ENCODE results near the gene ANKS3. TPM values are rescaled to one million over a fixed set of nuclear protein-coding genes. Genes with fewer than 3 reads are reported as not detected.

The ANKS3 gene
- total RNA-seq, 4 donors from 2014 or later, result 29.3 to 58.8 (median 51.8) TPM

DNA sequence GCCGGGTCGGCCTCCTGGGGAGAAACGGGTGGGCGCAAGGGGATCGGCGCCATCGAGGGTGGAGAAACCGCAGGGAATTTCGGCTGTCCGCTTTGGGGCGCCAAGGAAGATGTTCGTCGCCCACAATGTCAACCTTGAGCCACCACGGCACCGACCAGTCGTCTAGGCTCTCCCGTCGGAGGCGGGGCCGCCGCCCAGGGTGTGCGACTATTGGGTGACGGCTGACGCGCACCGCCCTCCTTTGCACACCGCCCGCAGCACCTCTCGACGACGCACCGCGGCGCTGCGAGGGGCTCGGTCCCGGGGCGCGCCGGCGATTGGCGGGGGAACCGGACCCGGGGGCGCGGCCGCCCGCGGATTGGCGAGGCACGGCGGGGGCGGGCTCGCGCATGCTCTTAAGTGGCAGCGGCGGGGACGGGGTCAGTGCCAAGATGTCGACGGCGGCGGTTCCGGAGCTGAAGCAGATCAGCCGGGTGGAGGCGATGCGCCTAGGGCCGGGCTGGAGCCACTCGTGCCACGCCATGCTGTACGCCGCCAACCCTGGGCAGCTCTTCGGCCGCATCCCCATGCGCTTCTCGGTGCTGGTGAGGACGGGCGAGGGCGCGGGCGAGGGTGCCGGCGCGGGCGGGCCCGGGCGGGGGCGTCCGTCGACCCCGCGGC is 40.6 kb downstream of the ANKS3 start, which contains the start of gene NUDT16L1:
NUDT16L1 (plus strand) TSS at position 267 of the 660 bp plus-strand sequence; CDS start at position 432, 165 bp downstream.
- Histone ChIP-seq H3K27me3 (no peaks in the 10 kb centered on the region), H3K9me3 (no peaks in the 10 kb centered on the region), H3K27ac (peak within 1 kb of the TSS; percentile 60 to 93 (median 87)), H3K4me3 (peak within 1 kb of the TSS; percentile 86 to 98 (median 92)), H3K4me1 (peaks cover 0 to 47% (median 13%) of the 10 kb centered on the region in 4 donors), H3K36me3 (peaks cover 0 to 60% (median 13%) of the 10 kb centered on the region in 3 donors)
- 0 to 2% methylated on average over 7 to 48 of the region's 91 CpGs for WGBS, 2 donors
- peak; percentile 89 to 93 for DNase-seq (ENCODE audit: low spot score in 2 of 2)
- peak; percentile 42 to 82 (median 71) for TF ChIP-seq CTCF (IDR thresholded peaks at IDR 0.05)
- TF ChIP-seq POLR2A (IDR thresholded peaks at IDR 0.05), result peak in 1 of 2 donors; percentile 73
- peak in 1 of 2 donors; percentile 73 for TF ChIP-seq EP300 (IDR thresholded peaks at IDR 0.05)

DNA sequence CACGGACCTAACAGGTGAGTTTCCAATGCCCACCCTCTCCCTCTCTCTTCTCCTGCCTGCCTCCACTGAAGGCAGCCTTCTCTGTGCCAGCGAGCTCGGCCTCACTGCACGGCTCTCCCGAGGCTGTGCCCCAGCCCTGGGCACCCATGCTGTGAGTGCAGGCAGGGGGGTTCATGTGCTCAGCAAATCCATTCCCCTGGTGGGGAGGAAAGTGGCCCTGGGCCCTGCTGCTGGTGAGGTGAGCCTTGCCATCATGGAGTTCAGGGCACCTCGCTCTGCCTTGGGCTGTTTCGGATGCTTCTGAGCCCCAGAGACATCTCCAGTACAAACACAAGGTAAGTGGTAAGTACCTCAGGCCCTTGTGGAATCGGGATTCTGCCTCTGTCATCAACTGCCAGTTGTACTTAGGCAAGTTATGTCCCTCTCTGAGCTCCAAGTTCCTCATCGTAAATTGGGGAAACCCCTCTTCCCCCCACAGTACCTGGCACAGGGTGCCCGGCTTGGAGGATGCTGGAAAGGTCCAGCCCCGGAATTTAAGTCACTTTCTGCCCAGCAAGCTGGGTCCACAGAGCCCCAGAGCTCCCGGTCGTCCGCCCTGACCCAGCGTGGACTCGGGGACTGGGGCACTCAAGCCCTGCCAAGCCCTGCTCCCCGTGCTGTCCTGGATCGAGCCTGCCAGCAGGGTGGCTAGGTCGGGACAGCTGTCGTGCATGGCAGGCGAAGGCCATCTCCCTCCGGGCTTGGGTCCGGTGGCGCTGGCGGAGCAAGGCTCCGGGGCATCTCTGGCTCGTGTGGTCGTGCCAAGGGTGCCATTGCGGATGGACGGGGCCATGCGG is 41.4 kb downstream of the ANKS3 start:
- Histone ChIP-seq H3K9me3 (no peaks in the 10 kb centered on the region), H3K4me1 (peaks cover 0 to 47% (median 13%) of the 10 kb centered on the region in 4 donors), H3K36me3 (peaks cover 0 to 60% (median 6%) of the 10 kb centered on the region in 3 donors), H3K4me3 (peak overlapping the region; percentile 47 to 98 (median 90)), H3K27ac (peak overlapping the region in 3 of 4 donors; percentile 76 to 93 (median 89)), H3K27me3 (no peaks in the 10 kb centered on the region)
- DNase-seq (ENCODE audit: low spot score in 2 of 2), result no peak
- TF ChIP-seq CTCF (IDR thresholded peaks at IDR 0.05) (no peak), EP300 (IDR thresholded peaks at IDR 0.05) (no peak), POLR2A (IDR thresholded peaks at IDR 0.05) (no peak)
- WGBS, 2 donors, result 25 to 39% methylated on average over 18 to 23 of the region's 31 CpGs

DNA sequence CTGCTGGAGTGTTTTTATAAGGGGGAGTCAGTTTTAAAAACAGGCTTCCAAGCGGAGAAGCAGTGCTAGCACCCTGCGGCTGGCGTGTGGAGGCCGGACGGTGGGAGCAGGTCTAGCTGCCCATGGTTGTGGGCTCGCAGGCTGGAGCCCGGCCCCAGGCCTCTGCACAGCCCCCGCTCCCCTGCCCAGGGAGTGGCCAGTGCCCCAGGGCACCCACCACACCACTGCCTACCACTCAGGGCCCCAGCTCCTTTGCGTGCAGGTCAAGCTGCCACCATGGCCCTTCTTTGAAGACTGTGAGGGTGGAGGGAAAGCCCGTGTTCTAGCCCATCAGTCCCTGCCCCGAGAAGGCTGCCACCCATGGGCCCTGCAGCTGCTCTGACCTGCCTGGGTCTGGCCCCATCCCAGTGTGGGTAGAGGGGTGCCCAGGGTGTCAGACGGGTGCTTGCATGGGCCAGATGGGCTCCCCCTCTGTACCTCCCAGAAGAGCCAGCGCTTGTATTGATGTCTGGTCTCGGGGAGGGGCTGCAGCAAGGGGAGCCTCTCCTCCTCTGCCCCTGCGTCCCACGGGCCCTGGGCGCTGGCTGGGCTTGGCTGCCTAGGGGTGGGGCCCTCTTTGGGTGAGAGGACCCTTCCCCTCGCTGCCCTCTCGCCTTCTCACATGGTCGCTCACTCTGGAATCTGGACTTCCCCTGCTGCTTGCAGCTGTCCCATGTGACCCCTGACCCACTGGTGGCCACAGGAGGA is 42.2 kb downstream of the ANKS3 start:
- no peak for TF ChIP-seq POLR2A (IDR thresholded peaks at IDR 0.05)
- peaks cover 0 to 39% (median 13%) of the 10 kb centered on the region in 4 donors for H3K4me1 ChIP-seq
- H3K36me3 ChIP-seq, result peaks cover 0 to 60% (median 5%) of the 10 kb centered on the region in 3 donors
- WGBS, 2 donors, result 70 to 80% methylated on average over 14 to 17 of the region's 20 CpGs
- no peak for DNase-seq (ENCODE audit: low spot score in 2 of 2)
- H3K4me3 ChIP-seq, result no peak overlapping the region
- H3K27me3 ChIP-seq, result no peaks in the 10 kb centered on the region
- H3K9me3 ChIP-seq, result no peaks in the 10 kb centered on the region
- no peak overlapping the region for H3K27ac ChIP-seq

DNA sequence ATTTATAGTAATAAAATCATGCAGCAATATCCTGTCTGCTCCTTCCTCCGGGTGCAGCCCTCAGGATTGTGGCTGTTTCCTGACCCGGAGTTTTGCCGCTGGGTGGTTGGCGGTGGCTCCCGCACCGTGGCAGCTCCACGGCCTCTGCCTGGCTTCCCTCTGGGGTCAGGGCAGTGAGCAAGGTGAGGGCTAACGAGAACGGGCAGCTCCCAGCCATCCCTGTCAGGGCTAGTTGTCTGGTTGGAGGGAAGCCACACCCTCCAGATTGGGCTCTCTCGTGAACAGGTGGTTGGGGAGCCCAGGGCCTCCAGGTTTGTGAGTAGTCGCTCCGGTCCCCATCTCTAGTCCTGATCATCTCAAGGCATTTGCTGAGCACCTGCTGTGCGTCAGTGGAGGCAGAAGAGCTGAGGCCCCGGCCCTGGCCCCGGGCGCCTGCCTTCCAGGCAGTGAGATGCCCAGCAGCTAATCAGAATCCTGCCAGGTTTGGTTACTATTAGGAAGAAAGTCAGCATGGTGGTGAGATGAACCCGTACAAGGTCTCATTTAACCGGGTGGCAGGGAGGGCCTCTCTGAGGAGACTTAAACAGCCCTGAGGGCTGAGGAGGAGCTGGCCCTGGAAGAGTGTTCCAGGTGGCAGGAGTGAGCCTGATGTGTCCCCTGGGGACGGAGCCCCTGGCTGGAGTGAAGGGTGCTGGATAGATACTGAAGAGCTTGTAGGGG is 43.0 kb downstream of the ANKS3 start:
- Histone ChIP-seq H3K9me3 (no peaks in the 10 kb centered on the region), H3K36me3 (peaks cover 0 to 60% (median 5%) of the 10 kb centered on the region in 3 donors), H3K27me3 (no peaks in the 10 kb centered on the region), H3K4me1 (peaks cover 0 to 32% (median 13%) of the 10 kb centered on the region in 4 donors), H3K27ac (no peak overlapping the region), H3K4me3 (no peak overlapping the region)
- DNase-seq (ENCODE audit: low spot score in 2 of 2), result no peak
- 70 to 75% methylated on average over 6 to 18 of the region's 19 CpGs for WGBS, 2 donors
- TF ChIP-seq CTCF (IDR thresholded peaks at IDR 0.05) (no peak), POLR2A (IDR thresholded peaks at IDR 0.05) (no peak), EP300 (IDR thresholded peaks at IDR 0.05) (no peak)
